SK-N-SH treated with all-trans-retinoic acid at 6 μM for 48 hours (cell line): Measurements from ENCODE around the gene SLC12A6.

ENCODE experiments used
- CREB5 ChIP-seq: fragments of 250-450 bp; sonication (Bioruptor Pico); IDR thresholded peaks from 2 replicates; pipeline ENCODE4 v1.5.1; 2020; ENCODE audit warnings: low read depth, mild to moderate bottlenecking, moderate library complexity
- PATZ1 ChIP-seq: fragments of 250-450 bp; sonication (Bioruptor Pico); IDR thresholded peaks from 2 replicates; pipeline ENCODE4 v1.8.0; 2020; ENCODE audit warnings: mild to moderate bottlenecking, moderate library complexity, borderline replicate concordance
- ZNF70 ChIP-seq: fragments of 450-650 bp; formaldehyde crosslinking; IDR thresholded peaks from 2 replicates; pipeline ENCODE4 v1.5.0; 2020; ENCODE audit warnings: mild to moderate bottlenecking, moderate library complexity

- TF ChIP-seq PATZ1 (no peak), ZNF70 (no peak), CREB5 (CRISPR knock-in tag) (no peak)
Observed at GRCh38 chr15:34354286-34354685, 16.7 kb upstream of the SLC12A6 start.
